Measurements from ENCODE around the gene OPCML.

The OPCML gene

DNA sequence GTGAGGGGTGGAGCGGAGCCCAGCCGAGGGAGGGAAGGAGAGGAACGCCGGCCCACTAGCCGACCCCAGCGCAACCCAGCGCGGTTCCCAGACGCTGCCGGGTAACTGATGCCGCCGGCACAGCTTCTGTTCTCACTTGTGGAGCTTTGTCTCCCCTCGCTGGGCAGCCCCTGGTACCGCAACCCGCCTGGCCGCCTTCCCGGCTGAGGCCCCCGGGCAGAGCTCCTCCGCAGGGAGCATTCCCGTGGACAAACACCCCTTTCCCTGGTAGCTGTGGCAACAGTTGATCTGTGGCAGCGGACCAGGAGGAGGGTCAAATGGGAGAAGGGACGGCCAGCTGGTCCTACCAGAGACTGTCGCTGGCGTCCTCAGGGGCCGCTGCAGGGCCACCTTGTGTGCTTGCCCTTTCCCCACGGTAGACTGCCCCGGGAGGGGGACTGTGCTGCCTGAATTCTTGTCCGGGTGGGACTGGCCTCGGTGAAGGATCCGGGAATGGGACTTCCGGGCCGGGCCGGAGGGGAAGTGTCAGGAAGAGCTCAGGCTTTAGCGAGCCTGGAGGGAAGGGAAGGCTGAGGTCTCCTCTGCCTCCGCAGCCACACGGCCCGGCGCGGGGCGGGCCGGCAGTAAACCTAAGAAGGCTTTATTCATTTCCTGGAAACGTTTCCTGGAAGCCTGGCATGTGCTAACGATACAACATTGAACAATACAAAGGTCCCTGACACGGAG is 468.0 kb downstream of the OPCML start:
- peak; percentile 95 for DNase-seq

DNA sequence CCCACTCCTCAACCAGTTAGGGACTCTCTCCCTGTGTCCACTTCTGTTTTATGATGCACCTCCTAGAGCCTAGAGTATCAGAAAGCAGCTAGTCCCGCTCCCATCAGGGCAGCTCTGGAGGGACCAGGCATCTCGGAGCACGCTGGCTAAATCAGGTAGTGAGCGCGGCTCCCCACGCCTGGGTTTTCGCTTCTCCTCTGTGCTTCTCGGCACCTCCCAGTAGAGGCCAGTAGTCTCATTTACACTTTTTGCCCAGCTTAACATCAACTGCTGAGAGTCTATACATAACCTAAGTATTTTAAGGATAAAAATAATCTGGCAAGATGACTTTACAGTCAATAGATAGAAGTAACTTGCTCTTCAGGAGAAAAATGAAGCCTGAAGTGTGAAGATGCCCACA is 473.8 kb downstream of the OPCML start:
- DNase-seq: no peak

DNA sequence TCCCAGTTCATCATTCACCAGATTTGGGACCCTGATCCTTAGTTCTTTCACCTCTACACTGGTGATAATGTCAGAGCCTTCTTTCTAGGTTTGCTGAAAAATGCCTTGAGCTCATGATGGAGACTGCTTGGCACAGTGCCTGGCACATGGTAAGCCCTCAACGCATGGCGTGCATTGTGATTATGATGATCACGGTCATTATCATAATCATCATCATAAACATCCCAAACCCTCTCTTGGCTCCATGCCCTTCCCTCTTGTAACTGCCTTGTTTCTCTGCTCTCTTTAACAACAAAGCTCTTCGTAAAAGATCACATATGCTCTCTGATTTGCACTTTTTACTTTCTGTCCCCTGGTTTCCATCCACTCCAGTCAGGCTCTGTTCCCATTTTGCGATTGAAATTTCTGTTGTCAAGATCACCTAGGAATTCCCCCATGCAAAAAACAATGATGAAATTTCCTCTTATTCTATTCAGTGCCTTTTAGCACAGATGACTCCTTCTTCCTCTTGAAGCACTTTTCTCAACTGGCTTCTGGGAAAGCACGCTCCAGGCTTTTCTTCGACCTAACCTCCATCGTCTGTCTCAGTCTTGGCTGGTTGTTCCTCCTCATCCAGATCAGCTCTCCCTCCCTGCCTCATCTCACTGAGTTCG is 479.1 kb downstream of the OPCML start:
- DNase-seq: no peak

DNA sequence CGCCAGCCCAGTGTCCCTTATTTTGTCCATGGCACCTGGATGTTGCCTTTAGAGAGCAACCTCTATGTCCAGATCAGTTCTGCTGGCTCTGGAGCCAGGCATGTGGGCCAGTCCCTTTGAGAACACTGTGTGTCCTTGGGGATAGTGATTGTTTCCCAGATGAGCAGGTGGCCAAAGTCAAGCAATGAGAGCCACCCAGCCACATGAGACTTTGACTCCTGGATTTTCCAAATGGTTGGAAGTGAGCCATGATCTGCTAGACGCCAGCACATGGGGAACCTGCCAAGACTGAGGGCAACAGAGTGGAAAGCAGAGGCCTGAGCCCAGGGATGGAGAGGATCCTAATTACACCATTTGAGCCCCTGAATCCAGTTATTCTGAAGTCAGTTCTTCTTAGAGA is 479.8 kb downstream of the OPCML start:
- no peak for DNase-seq

DNA sequence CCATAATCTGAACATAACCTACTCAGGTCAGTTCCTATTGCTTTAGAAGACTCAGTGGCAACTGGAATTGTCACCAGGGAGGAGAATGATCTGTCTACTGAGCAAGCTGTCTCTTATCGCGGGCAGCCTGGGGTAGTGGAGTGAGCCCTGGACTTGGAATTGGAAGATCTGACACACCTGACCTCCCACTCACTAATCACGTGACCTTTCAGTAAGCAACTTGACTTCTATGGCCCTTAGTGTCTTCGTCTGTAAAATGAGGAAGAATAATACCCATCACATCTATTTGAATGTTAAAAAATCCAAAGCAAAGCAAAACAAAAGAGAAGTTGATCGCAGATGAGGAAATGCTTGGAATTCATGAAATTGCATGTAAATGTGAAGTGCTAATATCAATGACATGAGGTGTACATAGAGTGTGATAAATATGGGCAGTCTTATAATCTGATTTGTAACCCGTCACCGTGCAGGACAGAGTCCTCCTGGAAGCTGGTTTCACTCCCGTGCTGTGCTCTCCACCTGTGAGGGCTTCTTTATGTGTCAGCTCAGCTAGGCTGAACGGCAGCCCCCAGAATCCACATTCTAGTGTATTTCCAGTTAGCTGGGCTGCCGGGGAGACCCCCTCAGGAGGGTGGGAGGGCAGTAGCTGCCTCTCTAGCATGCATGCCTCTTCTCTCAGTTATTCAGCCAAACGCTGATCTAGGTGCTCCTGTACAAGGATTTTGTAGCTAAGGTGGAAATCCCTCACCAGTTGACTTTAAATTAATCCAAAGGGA is 482.9 kb downstream of the OPCML start:
- DNase-seq: no peak

DNA sequence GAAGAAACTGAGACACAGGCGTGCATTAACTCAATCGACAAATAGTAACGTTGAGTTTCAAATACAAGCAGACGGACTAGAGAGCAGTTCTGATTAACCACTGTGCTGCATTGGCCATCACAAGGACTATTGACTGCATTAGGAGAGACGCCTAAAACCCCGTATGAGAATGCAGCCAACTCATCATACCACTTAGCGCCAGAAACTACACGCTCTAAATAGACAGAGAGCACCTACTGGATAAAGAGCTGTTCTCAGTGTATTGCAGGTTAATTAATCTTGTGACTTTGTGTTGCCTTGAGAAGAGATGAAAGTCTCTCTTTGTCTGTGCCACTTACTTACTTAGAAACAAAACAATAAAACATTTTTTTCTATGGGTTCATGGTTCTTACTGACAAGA is 484.0 kb downstream of the OPCML start:
- no peak for DNase-seq

GRCh38 chr11:133047771-133048115 is 484.6 kb downstream of the OPCML start:
- peak; percentile 62 for DNase-seq

- no peak for DNase-seq
Observed at GRCh38 chr11:133047036-133047770, 485.1 kb downstream of the OPCML start.

GRCh38 chr11:133046252-133046651 is 486.0 kb downstream of the OPCML start:
- DNase-seq: no peak

DNA sequence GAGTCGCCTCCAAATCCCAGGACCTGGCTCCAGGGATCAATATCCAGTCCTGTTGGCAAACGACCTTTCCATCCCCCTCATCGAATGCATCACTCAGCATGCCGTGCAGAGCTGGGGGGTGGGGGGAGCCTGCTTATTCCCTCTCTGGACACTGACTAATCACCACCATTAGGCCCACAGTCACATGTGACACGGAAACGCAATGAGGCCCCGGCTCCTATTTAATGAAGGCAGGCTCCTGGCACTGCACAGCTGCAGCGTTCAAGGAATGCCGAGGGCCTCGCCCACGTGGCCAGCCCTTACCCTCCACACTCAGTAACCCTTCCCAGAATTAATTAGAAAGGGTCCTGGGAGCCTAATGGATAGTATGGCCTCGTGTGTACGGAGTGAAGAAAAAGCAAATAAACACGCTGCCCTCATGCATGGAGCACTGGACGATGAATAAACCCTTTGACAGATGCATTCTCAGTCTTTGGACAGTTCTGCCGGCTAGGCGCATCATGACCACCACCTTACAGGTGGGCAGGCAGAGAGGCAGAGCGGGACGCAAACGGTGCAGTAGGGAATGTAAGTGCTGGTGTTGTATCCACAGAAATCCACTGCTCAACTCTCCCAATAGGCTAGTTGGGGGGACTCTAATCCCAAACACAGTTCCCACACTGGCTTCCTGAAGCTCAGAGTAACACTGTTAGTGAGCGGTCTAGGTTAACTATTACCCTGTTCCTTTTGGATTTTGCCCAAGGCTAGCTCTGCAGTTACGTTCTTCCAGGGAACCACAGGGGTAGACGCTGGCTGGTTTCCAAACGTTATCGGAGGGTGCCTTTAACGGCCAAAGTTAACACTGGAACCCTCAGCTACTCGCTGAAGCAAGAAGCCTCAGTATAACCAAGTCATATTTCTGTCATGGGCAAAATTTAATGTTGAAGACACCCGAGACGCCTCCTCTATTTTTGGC is 490.1 kb downstream of the OPCML start:
- DNase-seq: no peak

GRCh38 chr11:133041181-133041580 is 491.1 kb downstream of the OPCML start:
- DNase-seq: no peak

GRCh38 chr11:133040289-133040900 is 491.9 kb downstream of the OPCML start:
- peak; percentile 75 for DNase-seq

GRCh38 chr11:133038850-133039249 is 493.5 kb downstream of the OPCML start:
- DNase-seq: no peak

GRCh38 chr11:133034929-133035328 is 497.4 kb downstream of the OPCML start:
- no peak for DNase-seq

DNA sequence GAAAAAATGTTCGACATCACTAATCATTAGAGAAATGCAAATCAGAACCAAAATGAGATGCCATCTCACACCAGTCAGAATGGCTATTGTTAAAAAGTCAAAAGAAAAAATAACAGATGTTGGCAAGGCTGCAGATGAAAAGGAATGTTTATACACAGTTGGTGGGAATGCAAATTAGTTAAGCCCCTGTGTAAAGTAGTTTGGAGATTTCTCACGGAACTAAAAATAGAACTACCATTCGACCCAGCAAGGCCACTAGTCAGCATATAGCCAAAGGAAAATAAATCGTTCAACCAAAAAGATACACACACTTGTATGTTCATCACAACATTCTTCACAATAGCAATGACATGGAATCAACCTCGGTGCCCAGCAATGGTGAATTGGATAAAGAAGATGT is 503.2 kb downstream of the OPCML start:
- no peak for DNase-seq

GRCh38 chr11:133026952-133027351 is 505.3 kb downstream of the OPCML start:
- no peak for DNase-seq

- DNase-seq: no peak
Observed at GRCh38 chr11:133024301-133024700, 508.0 kb downstream of the OPCML start.

DNA sequence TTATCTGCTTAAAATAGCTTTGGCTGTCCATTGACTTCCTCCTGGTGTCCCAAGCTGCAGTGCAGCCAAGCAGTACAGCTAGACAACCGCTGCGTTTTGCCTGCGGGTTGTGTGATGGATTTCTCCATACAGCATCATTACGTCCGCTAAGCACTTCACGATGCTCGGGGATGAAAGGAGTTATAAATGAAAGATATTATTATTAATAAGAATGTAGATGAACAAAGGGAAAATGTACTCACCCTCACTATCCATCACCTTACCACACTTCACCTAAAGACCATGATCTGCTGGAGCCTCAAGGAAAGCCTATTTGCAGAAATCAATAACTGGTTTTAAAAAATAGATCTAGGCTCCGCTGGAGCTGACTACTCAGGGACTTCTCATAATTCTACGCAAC is 509.1 kb downstream of the OPCML start:
- DNase-seq: no peak

DNA sequence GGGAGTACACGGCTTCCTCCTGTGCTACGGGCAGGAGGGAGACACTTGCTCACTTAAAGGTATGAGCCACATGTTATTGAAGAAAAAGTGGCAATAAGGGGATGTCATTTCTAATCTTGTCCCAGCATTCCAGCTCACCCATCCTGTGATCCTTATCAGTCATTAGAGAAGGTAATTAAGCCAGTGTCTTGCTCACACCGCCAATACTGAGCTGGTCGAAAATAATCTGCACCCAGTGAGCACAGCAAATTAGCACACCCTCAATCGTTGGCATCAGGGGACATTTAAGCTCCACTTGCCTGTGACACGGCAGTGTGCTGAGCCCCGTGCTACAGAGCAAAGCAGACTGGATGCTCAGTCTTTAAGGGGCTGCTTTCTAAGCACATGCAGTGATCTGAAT is 510.7 kb downstream of the OPCML start:
- DNase-seq: no peak

DNA sequence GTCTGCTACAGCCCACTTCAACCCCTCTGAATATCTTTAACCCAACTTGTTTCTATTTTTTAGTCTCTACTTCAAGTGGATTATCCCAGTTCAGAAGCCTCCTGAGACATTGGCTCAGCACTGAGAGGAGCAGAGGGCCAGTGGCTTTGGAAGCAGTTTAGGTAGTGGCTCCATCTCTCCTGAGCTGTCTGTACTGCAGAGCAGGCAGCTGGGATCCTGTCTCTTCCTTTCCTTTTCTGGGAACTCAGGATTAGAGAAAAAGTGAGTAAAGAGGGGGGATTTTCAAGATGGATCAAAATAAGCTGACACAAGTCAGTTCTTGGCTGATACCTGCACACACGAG is 512.0 kb downstream of the OPCML start:
- no peak for DNase-seq

- DNase-seq: no peak
Observed at GRCh38 chr11:133019545-133020371, 512.5 kb downstream of the OPCML start.
